ENCODE results near the gene TSPAN9.
"Not testable (repeated sequence)": the region's sequence is repeated elsewhere in the genome, so short reads cannot be mapped to it uniquely, and the experiment has no call there.

TSPAN9 gene

DNA sequence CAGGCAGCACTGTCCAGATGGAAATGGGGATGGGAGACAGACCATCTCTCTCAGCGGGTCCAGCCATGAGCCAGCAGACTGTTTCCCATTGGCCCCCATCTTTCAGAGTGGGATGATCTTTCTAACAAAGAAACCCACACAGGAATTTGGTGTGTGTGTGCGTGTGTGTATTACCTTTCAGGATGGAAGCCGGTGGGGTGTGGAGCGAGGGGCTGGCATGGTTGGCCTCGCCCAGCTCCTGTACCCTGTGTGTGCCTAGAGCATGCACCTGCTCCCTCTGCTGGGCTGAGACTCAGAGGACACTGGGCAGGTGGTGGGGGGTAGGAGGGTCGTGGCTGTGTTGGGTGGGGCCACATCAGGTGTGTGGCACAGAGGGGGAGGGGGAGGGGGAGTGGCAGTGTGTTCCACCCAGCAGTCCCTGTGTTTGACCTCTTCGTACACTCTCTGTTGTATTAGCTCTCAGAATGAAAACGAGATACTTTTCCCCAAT lies 33.0 kb upstream of the TSPAN9 start:
- no peak for DNase-seq (ENCODE audit: low read depth in 2 of 3, low spot score in 1 of 3)

DNA sequence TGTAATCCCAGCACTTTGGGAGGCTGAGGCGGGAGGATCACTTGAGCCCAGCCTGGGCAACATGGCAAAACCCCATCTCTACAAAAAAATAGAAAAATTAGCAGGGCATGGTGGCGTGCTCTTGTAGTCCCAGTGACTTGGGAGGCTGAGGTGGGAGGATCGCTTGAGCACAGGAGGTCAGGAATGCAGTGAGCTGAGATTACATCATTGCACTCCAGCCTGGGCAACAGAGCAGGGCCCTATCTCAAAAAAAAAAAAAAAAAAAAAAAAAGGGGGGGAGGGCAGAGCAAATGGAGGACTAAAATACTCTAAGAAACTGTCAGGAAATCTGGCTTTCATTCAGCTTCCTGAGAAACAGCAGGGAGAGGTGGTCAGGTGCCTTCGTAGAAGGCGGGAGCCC lies 31.7 kb upstream of the TSPAN9 start:
- DNase-seq (ENCODE audit: low read depth in 2 of 3, low spot score in 1 of 3): no peak

DNA sequence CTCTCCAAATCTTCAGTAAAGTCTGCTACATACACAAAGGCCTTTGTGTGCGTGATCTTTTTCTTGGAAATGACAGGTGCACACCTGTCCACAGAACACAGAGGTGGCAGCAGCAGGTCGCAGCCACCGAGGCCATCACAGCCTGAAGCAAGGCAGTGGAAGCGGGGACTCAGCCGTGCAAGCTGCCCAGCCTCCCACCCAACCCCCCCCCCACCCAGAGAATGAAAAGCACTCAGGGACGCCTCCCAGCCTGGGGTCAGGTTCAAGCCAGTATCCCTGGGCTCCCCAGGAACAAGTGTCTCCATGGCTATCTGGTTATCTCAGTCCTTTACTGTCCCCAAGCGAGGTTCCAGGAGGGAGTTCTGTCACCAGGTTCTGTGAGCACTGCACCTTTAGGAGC lies 31.2 kb upstream of the TSPAN9 start:
- DNase-seq (ENCODE audit: low read depth in 2 of 3, low spot score in 1 of 3): no peak

- DNase-seq (ENCODE audit: low read depth in 2 of 3, low spot score in 1 of 3): no peak
Observed at GRCh38 chr12:3046441-3047200, 30.6 kb upstream of the TSPAN9 start.

DNA sequence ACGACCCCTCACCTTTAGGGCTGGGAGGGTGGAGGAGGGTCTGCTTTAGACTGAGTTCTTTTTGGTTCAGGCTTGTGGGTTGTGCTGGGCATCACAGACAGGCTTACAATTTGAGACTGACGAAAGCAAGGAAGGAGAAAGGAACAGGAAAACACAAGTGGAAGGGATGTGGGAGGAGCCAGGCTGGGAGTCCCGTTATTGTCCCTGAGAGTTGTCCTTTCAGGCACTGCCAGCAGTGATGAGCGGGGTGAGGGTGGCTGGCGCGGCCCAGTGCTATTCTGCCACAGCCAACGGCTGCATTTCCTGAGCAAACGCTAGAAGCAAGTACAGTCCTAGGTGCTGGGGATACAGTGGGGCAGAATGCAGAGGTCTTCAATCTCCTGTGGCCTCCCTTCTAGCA lies 29.2 kb upstream of the TSPAN9 start:
- no peak for DNase-seq (ENCODE audit: low read depth in 2 of 3, low spot score in 1 of 3)

DNA sequence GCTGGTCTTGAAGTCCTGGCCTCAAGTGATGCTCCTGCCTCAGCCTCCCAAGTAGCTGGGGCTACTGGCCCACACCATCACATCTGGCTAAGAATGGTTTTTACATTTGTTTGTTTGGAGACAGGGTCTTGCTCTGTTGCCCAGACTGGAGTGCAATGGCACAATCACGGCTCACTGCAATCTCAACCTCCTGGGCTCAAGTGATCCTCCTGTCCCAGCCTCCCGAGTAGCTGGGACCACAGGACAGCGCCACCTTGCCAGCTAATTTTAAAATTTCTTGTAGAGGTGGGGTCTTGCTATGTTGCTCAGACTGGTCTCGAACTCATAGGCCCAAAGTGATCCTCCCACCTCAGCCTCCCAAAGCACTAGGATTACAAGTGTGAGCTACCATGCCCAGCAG lies 28.6 kb upstream of the TSPAN9 start:
- DNase-seq (ENCODE audit: low read depth in 2 of 3, low spot score in 1 of 3): no peak

DNA sequence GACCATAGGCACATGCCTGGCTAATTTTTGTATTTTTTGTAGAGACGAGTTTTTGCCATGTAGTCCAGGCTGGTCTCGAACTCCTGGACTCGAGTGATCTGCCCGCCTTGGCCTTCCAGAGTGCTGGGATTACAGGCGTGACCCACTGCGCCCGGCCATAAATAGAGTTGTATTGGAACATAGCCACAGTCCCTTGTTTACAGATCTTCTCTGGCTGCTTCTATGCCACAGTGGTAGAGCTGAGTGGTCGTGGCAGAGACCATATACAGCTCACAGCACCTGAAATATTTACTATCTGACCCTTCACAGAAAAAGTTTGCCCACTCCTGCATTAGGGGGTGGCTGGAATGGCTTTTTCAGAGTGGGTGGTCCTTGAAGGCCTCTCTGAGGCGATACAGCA lies 28.0 kb upstream of the TSPAN9 start:
- no peak for DNase-seq (ENCODE audit: low read depth in 2 of 3, low spot score in 1 of 3)

DNA sequence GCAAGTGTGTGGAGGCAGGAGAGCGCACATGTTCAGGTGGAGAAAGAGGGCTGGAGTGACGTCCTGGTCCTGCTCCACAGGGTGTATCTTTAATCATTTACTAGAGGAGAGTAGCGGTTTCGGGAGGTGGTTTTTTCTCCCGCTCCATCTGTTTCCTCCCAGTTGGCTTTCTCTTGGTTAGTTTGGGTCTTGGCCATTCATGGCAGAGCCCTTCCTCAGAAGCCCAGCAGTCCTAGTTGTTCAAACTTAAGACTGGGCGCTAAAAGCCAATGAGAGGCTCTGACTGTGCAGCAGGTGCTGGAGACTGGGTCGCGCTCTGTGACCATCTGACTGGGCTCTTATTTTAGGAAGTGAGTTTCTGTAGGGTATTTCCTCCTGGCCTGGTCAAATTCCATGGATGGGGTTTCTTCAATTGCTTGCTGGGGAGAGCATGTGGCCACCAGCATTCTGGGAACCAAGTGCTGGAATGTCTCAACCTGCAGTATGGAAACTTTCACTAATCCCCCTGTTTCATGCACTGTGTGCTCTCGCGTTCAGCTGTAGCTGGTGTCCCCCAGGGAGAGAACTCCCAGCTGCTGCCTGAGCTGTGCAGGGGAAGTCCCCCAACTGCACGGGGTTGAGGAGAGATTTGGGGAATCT lies 27.4 kb upstream of the TSPAN9 start:
- no peak for DNase-seq (ENCODE audit: low read depth in 2 of 3, low spot score in 1 of 3)

DNA sequence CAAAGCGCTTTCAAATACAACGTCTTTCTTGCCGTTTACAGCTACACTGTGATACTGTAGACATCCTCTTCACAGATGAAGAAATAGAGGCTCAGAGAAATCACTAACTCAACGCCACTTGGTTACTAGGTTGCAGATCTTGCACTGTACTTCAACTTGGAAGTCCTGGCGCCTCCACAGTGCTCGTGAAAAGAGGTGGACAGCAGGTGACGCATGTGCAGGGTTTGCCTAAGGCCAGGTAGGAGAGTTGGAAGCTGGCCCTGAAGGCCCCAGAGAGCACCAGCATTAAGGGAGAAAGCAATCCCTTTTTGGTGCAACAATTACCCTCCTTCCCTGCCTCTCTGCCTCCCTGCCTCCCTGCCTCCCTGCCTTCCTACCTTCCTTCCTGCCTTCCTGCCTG lies 22.8 kb upstream of the TSPAN9 start:
- DNase-seq (ENCODE audit: low read depth in 2 of 3, low spot score in 1 of 3): no peak

- no peak for DNase-seq (ENCODE audit: low read depth in 2 of 3, low spot score in 1 of 3)
Observed at GRCh38 chr12:3055026-3055703, 22.0 kb upstream of the TSPAN9 start.

- no peak for DNase-seq (ENCODE audit: low read depth in 2 of 3, low spot score in 1 of 3)
Observed at GRCh38 chr12:3055704-3056467, 21.3 kb upstream of the TSPAN9 start.

DNA sequence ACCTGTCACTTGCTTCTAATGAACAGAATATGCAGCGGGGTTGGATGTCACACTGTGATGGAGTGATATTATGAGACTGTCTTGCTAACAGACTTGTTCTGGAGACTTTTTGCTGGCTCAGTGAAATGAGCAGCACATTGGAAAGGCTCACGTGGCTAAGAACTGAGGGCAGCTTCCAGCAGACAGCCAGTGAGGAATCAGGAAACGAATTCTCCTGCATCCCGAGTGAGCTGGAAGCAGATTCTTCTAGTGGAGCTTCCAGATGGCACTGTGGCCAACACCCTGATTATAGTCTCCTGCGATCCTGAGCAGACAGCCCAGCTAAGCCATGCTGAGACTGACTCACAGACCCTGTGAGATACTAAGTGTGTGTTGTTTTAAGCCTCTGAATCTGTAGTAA lies 16.1 kb upstream of the TSPAN9 start:
- DNase-seq (ENCODE audit: low read depth in 2 of 3, low spot score in 1 of 3): no peak

GRCh38 chr12:3061501-3062215 lies 15.5 kb upstream of the TSPAN9 start:
- DNase-seq (ENCODE audit: low read depth in 2 of 3, low spot score in 1 of 3): no peak

DNA sequence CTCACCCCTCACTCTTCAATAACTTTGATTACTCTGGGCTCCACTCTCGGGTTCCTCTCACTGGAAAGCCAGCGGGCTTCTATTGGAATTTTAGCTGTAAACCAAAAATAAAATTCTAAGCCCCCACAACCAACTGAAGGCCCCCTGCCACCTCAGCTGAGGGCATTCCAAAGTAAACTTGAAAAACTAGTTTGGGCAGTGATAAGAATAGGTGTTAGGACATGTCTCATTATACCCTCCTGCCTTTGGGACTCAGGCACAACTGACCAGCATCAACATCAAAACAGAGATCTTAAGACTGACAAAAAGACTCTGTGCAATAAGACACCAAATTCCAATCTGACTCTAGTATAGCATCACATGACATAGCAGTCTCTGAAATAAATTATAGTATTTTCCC lies 11.9 kb upstream of the TSPAN9 start:
- no peak for DNase-seq (ENCODE audit: low read depth in 2 of 3, low spot score in 1 of 3)

GRCh38 chr12:3065846-3066245 lies 11.3 kb upstream of the TSPAN9 start:
- DNase-seq (ENCODE audit: low read depth in 2 of 3, low spot score in 1 of 3): not testable (repeated sequence)

DNA sequence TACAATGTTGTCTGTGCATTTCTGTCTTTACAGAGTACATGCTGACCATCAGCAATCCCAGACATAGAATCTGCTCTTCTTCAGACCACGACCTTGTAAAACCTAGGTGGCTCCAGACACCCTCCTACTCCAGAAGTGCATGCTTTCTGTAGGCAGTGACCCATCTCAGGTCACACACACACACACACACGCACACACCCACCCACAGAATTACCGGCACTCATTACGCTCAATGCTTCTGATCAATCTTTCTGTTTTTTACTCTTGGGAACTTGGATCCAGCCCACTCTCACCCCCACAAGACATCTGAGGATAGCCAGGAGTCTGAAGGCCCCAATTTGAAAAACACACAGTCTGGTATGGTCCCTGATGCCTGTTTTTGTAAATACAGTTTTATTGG lies 7.5 kb upstream of the TSPAN9 start:
- DNase-seq (ENCODE audit: low read depth in 2 of 3, low spot score in 1 of 3): no peak

GRCh38 chr12:3071107-3071506 lies 6.1 kb upstream of the TSPAN9 start:
- DNase-seq (ENCODE audit: low read depth in 2 of 3, low spot score in 1 of 3): no peak

GRCh38 chr12:3071710-3072109 lies 5.5 kb upstream of the TSPAN9 start:
- no peak for DNase-seq (ENCODE audit: low read depth in 2 of 3, low spot score in 1 of 3)

GRCh38 chr12:3073438-3074250 lies 3.5 kb upstream of the TSPAN9 start:
- peak; percentile 72 to 85 (median 76) for DNase-seq (ENCODE audit: low read depth in 2 of 3, low spot score in 1 of 3)

DNA sequence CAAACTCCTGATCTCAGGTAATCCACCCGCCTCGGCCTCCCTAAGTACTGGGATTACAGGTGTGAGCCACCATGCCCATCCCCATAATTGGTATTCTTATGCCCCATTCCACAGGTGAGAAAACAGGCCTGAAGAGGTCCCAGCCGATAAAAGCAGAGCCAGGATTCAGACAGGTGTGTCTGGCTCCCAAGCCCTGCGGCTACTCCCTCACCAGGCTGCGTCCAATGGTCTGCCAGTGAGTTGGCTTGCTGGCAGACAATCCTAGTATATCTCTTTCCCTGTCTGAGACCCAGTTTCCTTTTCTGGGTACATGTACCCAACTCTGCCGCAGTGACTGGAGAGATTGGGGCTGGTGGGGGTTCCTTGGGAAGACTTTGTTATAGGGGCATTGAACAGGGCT lies 1.9 kb upstream of the TSPAN9 start:
- no peak for DNase-seq (ENCODE audit: low read depth in 2 of 3, low spot score in 1 of 3)

Measured in stimulated activated CD4-positive, alpha-beta T cell treated with anti-CD3 and anti-CD28 coated beads, Interleukin-12 subunit alpha, Interleukin-12 subunit beta, amount 100 ng/mL, for 48 hours (primary cell).